KMS-11 (cell line): Measurements from ENCODE around the gene STAT4.

Experiments used
- H2AFZ ChIP-seq: fragments of 200-600 bp; sonication (generic); 2 replicates; pipeline ENCODE4 v1.6.1; 2016; ENCODE audit warnings: antibody characterized with exemption, mixed run types, low read depth
- H3K27ac ChIP-seq: fragments of 200-600 bp; sonication (generic); 2 replicates; pipeline ENCODE4 v1.6.1; 2016; ENCODE audit warnings: mild to moderate bottlenecking, mixed run types
- H3K27me3 ChIP-seq: fragments of 200-600 bp; sonication (generic); 2 replicates; pipeline ENCODE4 v1.6.1; 2017; ENCODE audit warnings: mild to moderate bottlenecking, low read depth, mixed run types, moderate library complexity; ENCODE audit not compliant: insufficient read depth
- H3K36me3 ChIP-seq: fragments of 200-600 bp; sonication (generic); 2 replicates; pipeline ENCODE4 v1.6.1; 2017; ENCODE audit warnings: mild to moderate bottlenecking, mixed run types; ENCODE audit not compliant: insufficient read depth
- H3K4me1 ChIP-seq: fragments of 200-600 bp; sonication (generic); 2 replicates; pipeline ENCODE4 v1.6.1; 2016; ENCODE audit warnings: mild to moderate bottlenecking, low read depth, mixed run types; ENCODE audit not compliant: poor library complexity, severe bottlenecking
- H3K4me2 ChIP-seq: fragments of 200-600 bp; sonication (generic); 2 replicates; pipeline ENCODE4 v1.7.0; 2016; ENCODE audit warnings: mild to moderate bottlenecking, mixed run types
- H3K4me3 ChIP-seq: fragments of 200-600 bp; sonication (generic); IDR thresholded peaks from 2 replicates; pipeline ENCODE4 v1.6.1; 2017; ENCODE audit warnings: low read depth, low read length, mixed read lengths; ENCODE audit not compliant: insufficient read depth
- H3K79me2 ChIP-seq: fragments of 200-600 bp; sonication (generic); 2 replicates; pipeline ENCODE4 v1.6.1; 2016; ENCODE audit warnings: low read depth, mixed run types; ENCODE audit not compliant: insufficient read depth
- H3K9ac ChIP-seq: fragments of 200-600 bp; sonication (generic); 2 replicates; pipeline ENCODE4 v1.6.1; 2016; ENCODE audit warnings: mild to moderate bottlenecking, mixed run types
- H4K20me1 ChIP-seq: fragments of 200-600 bp; sonication (generic); 2 replicates; pipeline ENCODE4 v1.6.1; 2016; ENCODE audit warnings: mild to moderate bottlenecking, mixed run types; ENCODE audit not compliant: insufficient read depth
- TF ChIP-seq, protein P1 (sequence below): fragments of 200-600 bp; sonication (generic); conservative IDR thresholded peaks from 2 replicates; pipeline ENCODE4 v1.6.1; 2017; ENCODE audit warnings: low read depth, mild to moderate bottlenecking, antibody characterized with exemption, low read length, moderate library complexity, mixed read lengths

STAT4 gene

DNA sequence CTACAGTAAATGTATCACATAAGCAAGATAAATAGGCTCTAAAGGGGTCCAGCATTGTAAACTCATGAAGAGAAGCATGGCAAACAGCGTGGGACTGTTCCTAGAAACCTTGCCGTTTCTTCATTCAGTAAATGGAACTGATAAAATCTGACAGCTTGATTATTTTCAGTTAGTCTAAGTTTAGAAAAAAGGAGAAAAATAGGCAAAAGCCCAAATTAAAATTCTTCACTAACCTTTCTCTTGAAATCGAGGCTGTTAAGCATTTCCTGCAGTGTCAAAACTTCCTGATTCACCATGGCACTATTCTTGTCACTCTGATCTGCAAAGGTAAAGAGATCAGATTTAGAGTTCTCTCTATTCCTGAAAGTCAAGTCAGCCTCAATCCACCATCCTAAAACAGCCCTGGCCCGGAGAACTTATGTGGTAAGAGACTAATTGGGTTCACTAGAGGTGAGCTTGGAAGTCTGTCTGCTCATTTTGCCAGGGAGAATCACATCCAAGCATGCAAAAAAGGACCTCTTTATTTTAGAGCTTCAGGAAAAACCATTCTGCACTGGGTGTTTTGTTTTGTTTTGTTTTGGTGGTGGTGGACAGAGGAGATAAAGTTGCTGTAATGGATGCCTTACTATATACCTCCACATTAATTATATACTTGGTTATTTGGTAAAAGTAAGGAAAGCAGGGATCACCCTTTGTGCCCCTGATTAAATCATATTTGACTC is 84.4 kb downstream of the STAT4 start:
- no peaks in the 10 kb centered on the region for H3K36me3 ChIP-seq
- H3K9ac ChIP-seq: no peak overlapping the region
- no peak overlapping the region for H3K27ac ChIP-seq
- H2AFZ ChIP-seq: no peak overlapping the region
- H3K4me1 ChIP-seq: no peaks in the 10 kb centered on the region
- no peaks in the 10 kb centered on the region for H3K79me2 ChIP-seq
- TF ChIP-seq, protein P1, sequence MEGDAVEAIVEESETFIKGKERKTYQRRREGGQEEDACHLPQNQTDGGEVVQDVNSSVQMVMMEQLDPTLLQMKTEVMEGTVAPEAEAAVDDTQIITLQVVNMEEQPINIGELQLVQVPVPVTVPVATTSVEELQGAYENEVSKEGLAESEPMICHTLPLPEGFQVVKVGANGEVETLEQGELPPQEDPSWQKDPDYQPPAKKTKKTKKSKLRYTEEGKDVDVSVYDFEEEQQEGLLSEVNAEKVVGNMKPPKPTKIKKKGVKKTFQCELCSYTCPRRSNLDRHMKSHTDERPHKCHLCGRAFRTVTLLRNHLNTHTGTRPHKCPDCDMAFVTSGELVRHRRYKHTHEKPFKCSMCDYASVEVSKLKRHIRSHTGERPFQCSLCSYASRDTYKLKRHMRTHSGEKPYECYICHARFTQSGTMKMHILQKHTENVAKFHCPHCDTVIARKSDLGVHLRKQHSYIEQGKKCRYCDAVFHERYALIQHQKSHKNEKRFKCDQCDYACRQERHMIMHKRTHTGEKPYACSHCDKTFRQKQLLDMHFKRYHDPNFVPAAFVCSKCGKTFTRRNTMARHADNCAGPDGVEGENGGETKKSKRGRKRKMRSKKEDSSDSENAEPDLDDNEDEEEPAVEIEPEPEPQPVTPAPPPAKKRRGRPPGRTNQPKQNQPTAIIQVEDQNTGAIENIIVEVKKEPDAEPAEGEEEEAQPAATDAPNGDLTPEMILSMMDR: no peak
- no peaks in the 10 kb centered on the region for H3K27me3 ChIP-seq
- H3K4me2 ChIP-seq: no peak overlapping the region
- H3K4me3 ChIP-seq: no peak overlapping the region
- H4K20me1 ChIP-seq: no peaks in the 10 kb centered on the region

DNA sequence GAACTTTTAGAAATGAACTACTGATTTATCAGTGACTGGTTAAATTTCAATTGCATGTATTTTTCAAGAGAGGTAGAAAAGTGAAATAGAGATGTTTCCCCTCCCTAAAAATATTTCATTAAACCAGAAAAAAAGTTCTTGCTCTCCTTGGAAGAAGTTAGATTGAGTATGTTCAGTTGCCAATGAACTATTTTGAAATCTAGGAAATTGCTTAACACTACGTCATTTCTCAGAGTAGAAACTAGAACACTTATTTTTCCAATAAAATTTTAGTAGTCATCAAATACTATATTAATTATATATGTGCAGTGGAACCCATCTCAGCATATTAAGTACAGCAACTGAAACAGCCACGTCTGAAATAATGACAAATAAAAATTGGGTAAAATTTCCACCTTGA is 85.0 kb downstream of the STAT4 start:
- no peak overlapping the region for H3K9ac ChIP-seq
- no peak overlapping the region for H3K4me3 ChIP-seq
- H3K4me1 ChIP-seq: no peaks in the 10 kb centered on the region
- no peaks in the 10 kb centered on the region for H3K27me3 ChIP-seq
- no peak overlapping the region for H3K27ac ChIP-seq
- H2AFZ ChIP-seq: no peak overlapping the region
- H3K4me2 ChIP-seq: no peak overlapping the region
- TF ChIP-seq, protein P1: no peak
- no peaks in the 10 kb centered on the region for H4K20me1 ChIP-seq
- H3K79me2 ChIP-seq: no peaks in the 10 kb centered on the region
- no peaks in the 10 kb centered on the region for H3K36me3 ChIP-seq

DNA sequence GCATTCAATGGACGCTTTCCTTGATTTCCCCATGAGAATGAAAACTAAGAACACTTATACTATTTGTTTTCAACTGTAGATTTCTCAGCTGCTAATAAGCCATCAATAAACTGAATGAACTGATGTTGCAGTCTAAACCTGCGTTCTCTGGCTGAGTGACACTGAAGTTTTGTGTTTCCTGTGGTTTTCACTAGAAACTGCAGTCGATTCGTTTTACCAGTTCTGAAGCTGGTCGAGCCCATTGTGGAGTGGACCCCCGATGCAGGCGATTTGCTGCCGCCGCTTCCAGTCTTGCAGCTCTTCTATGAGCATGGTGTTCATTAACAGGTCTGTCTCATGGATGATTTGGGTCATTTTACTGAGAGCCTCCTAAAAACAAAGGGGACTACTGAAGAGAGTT is 86.2 kb downstream of the STAT4 start:
- H3K27ac ChIP-seq: no peak overlapping the region
- H3K79me2 ChIP-seq: no peaks in the 10 kb centered on the region
- no peak overlapping the region for H2AFZ ChIP-seq
- H3K4me3 ChIP-seq: no peak overlapping the region
- H3K4me2 ChIP-seq: no peak overlapping the region
- no peaks in the 10 kb centered on the region for H3K27me3 ChIP-seq
- TF ChIP-seq, protein P1: no peak
- H3K36me3 ChIP-seq: no peaks in the 10 kb centered on the region
- H4K20me1 ChIP-seq: no peaks in the 10 kb centered on the region
- no peak overlapping the region for H3K9ac ChIP-seq
- no peaks in the 10 kb centered on the region for H3K4me1 ChIP-seq

DNA sequence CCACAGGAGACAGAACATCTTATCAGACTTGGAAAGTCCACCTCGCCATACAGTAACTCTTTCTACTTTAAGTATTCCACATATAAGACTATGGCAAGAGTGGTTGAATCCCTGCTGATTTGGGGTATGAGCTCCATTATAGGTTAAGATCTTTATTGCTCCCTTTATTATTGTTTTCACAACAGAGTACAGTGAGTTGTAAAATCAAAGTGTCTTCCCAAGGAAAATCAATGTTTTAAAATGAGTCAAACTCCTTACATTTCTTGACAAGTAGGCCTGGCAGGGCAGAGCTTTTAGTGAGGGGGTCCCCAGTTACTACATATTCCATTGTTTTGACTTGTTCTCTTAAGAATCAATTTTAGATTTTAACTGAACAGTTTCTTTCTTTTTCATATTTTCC is 87.2 kb downstream of the STAT4 start:
- H3K27me3 ChIP-seq: no peaks in the 10 kb centered on the region
- H3K9ac ChIP-seq: no peak overlapping the region
- H4K20me1 ChIP-seq: no peaks in the 10 kb centered on the region
- H3K27ac ChIP-seq: no peak overlapping the region
- no peaks in the 10 kb centered on the region for H3K79me2 ChIP-seq
- H3K4me1 ChIP-seq: no peaks in the 10 kb centered on the region
- no peak overlapping the region for H3K4me3 ChIP-seq
- no peaks in the 10 kb centered on the region for H3K36me3 ChIP-seq
- TF ChIP-seq, protein P1: no peak
- no peak overlapping the region for H3K4me2 ChIP-seq
- no peak overlapping the region for H2AFZ ChIP-seq
